ENCODE measurements around the gene PHF11.

DNA sequence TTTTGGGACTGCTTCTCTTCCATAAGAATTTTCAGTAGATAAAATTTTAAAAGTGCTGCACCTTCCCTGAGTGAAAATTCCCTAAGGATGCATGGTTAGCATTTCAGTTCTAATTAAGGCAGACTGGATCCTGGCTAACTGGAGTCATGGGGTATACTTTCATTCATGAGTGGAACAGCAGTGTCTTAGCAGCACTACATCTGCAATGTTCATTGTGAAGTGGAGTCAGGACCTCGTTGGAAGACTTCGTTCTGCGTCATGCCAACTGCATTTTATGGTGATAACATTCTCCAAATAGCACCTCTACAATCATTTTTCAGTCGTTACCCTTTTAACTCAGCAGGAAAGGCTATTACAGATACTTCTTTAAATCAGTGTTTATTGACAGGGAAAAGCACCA, 25.5 kb downstream of the PHF11 start:
- TF ChIP-seq, protein P1, sequence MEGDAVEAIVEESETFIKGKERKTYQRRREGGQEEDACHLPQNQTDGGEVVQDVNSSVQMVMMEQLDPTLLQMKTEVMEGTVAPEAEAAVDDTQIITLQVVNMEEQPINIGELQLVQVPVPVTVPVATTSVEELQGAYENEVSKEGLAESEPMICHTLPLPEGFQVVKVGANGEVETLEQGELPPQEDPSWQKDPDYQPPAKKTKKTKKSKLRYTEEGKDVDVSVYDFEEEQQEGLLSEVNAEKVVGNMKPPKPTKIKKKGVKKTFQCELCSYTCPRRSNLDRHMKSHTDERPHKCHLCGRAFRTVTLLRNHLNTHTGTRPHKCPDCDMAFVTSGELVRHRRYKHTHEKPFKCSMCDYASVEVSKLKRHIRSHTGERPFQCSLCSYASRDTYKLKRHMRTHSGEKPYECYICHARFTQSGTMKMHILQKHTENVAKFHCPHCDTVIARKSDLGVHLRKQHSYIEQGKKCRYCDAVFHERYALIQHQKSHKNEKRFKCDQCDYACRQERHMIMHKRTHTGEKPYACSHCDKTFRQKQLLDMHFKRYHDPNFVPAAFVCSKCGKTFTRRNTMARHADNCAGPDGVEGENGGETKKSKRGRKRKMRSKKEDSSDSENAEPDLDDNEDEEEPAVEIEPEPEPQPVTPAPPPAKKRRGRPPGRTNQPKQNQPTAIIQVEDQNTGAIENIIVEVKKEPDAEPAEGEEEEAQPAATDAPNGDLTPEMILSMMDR (IDR thresholded peaks at IDR 0.05): no peak
- TF ChIP-seq POLR2AphosphoS5 (IDR thresholded peaks at IDR 0.05; ENCODE audit: low read depth, low read length) (no peak), TCF7L2 (IDR thresholded peaks at IDR 0.05; ENCODE audit: low read depth, low read length) (no peak)
- TF ChIP-seq, protein P2, sequence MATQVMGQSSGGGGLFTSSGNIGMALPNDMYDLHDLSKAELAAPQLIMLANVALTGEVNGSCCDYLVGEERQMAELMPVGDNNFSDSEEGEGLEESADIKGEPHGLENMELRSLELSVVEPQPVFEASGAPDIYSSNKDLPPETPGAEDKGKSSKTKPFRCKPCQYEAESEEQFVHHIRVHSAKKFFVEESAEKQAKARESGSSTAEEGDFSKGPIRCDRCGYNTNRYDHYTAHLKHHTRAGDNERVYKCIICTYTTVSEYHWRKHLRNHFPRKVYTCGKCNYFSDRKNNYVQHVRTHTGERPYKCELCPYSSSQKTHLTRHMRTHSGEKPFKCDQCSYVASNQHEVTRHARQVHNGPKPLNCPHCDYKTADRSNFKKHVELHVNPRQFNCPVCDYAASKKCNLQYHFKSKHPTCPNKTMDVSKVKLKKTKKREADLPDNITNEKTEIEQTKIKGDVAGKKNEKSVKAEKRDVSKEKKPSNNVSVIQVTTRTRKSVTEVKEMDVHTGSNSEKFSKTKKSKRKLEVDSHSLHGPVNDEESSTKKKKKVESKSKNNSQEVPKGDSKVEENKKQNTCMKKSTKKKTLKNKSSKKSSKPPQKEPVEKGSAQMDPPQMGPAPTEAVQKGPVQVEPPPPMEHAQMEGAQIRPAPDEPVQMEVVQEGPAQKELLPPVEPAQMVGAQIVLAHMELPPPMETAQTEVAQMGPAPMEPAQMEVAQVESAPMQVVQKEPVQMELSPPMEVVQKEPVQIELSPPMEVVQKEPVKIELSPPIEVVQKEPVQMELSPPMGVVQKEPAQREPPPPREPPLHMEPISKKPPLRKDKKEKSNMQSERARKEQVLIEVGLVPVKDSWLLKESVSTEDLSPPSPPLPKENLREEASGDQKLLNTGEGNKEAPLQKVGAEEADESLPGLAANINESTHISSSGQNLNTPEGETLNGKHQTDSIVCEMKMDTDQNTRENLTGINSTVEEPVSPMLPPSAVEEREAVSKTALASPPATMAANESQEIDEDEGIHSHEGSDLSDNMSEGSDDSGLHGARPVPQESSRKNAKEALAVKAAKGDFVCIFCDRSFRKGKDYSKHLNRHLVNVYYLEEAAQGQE (IDR thresholded peaks at IDR 0.05; ENCODE audit: insufficient read depth in 1 of 2, low read depth in 2 of 2, low read length in 1 of 2): no peak
